Brain microvascular endothelial cell (primary cell): Measurements from ENCODE around the gene PDXK.

Experiments used
- DNase-seq: peaks from one replicate; pipeline ENCODE4 v3.0.0-alpha.2; 2020
- H3K27ac ChIP-seq: fragments of 250-450 bp; sonication (Bioruptor Pico); 2 replicates; pipeline ENCODE4 v1.5.1; 2020; ENCODE audit warnings: mild to moderate bottlenecking, moderate library complexity
- H3K27me3 ChIP-seq: fragments of 250-450 bp; sonication (Bioruptor Pico); replicated peaks from 2 replicates; pipeline ENCODE4 v1.5.1; 2020; ENCODE audit warnings: mild to moderate bottlenecking
- H3K36me3 ChIP-seq: fragments of 250-450 bp; sonication (Bioruptor Pico); replicated peaks from 2 replicates; pipeline ENCODE4 v1.5.1; 2020; ENCODE audit warnings: mild to moderate bottlenecking
- H3K4me3 ChIP-seq: 2 replicates; pipeline ENCODE4 v1.5.1; 2011; ENCODE audit warnings: low read depth, mild to moderate bottlenecking, control low read depth, low read length, moderate library complexity
- in situ Hi-C: cut with HindIII; loops from 2 replicates; pipeline ENCODE4 v1.10.0; 2017; ENCODE audit warnings: low sequenced_read_pairs, low pct_ligation_motif_present
- TF ChIP-seq, protein P1 (sequence below): IDR thresholded peaks from 2 replicates; pipeline ENCODE4 v1.5.1; 2011; ENCODE audit warnings: low read depth, mild to moderate bottlenecking, moderate library complexity, low read length, control low read depth, inconsistent platforms; ENCODE audit errors: missing control alignments

Gene PDXK

DNA sequence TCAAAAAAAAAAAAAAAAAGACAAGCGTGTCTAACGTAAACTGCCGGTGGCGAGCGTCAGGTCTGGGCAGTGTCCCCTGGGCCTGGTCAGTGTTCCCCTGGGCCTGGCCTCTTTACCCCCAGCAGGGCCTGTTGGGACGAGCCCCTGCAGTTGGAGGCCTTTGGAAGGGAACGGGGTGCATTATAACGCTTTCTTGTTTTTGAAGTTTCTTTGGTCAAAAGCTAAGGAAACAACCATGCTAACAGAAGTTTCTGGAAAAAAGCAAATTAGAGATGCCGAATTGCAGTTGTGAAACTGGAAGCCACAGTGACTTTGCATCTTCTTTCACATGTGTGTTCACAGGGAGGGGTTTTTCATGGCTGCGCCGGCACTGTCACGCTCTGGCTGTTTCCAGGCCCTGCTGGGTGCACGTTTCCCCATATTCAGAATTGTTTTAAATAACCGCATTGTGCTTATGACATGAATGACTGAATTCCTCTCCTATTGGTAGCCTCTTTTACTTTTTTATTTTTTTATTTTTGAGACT lies 86.4 kb downstream of the PDXK start:
- TF ChIP-seq, protein P1, sequence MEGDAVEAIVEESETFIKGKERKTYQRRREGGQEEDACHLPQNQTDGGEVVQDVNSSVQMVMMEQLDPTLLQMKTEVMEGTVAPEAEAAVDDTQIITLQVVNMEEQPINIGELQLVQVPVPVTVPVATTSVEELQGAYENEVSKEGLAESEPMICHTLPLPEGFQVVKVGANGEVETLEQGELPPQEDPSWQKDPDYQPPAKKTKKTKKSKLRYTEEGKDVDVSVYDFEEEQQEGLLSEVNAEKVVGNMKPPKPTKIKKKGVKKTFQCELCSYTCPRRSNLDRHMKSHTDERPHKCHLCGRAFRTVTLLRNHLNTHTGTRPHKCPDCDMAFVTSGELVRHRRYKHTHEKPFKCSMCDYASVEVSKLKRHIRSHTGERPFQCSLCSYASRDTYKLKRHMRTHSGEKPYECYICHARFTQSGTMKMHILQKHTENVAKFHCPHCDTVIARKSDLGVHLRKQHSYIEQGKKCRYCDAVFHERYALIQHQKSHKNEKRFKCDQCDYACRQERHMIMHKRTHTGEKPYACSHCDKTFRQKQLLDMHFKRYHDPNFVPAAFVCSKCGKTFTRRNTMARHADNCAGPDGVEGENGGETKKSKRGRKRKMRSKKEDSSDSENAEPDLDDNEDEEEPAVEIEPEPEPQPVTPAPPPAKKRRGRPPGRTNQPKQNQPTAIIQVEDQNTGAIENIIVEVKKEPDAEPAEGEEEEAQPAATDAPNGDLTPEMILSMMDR = no peak
- Histone ChIP-seq H3K36me3 (peaks cover 43% of the 10 kb centered on the region), H3K4me3 (no peak overlapping the region), H3K27me3 (no peaks in the 10 kb centered on the region), H3K27ac (no peak overlapping the region)
- in situ Hi-C loops = no loop called here
- DNase-seq = no peak

DNA sequence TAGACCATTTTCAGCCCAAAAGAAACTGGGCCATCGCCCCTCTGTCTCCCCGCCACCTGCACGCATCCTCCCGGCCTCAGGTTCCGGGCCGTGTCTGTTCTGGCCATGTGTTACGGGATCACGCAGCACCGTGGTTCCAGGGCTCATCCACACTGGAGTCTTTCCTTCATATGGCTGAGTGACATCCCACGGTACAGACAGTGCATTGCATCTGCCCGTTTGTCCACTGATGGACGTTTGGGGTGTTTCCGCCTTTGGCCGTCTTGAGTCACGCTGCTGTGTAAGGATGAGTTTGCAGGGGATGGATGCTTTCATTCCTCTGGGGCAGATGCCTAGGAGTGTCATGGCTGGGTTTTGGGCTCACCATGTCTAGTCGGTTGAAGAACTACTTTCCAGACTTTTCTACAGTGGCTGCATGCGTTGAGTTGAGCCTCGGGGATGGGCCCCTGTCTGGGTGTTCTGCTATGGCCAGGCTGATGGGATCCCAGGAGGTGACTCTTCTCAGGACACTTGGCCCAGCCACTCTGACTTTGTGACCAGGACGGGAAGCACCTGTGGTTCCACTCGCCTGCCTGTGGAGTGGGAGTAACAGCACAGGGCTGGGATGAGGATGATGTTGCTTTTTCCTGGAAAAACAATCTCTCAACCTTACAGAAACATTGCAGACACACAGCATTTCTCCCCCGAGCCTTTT lies 87.2 kb downstream of the PDXK start:
- Histone ChIP-seq H3K36me3 (peaks cover 34% of the 10 kb centered on the region), H3K4me3 (no peak overlapping the region), H3K27ac (no peak overlapping the region), H3K27me3 (no peaks in the 10 kb centered on the region)
- TF ChIP-seq, protein P1 = no peak
- in situ Hi-C loops = no loop called here
- no peak for DNase-seq

DNA sequence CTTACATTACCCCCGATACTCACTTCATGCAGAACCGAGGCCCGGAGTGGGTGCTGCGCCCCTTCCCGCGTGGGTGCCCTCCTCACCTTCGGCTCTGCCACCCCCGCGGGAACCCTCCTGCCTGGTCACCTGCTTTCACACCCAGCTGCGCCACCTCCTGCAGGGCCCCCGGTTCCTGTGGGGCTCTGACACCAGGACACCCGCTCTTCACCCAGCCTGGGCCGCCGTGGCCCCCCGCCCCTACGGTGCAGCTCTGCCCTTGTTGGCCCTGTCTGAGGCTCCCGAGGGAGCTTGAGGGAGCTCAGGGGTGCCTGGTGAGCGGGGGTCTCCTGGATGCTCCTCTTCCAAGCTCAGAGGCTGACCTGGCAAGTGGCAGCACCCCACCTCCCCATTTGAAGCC lies 89.4 kb downstream of the PDXK start:
- peaks cover 12% of the 10 kb centered on the region for H3K36me3 ChIP-seq
- H3K27me3 ChIP-seq = no peaks in the 10 kb centered on the region
- TF ChIP-seq, protein P1 = no peak
- DNase-seq = no peak
- no peak overlapping the region for H3K4me3 ChIP-seq
- H3K27ac ChIP-seq = no peak overlapping the region
- in situ Hi-C loops = no loop called here

DNA sequence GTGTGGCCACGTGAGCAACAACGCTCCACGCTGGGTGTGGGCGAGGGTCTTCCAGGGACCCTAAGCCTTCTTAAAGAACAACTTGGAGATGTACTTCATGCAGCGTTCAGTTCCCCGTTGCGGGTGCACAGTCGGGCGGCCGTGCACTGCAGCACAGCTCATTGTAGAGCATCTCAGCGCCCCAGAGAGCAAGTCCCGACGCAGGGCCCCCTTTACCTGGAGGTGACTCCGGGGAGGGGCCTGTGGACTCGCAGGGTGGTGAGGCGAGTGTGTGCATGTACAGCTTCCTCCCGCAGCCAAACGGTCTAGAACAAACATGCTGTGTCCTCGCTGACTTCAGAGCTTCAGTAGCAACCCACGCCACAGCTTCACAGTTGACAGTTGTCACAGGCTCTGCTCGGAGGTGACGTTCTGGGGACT lies 89.9 kb downstream of the PDXK start:
- Histone ChIP-seq H3K27ac (no peak overlapping the region), H3K27me3 (no peaks in the 10 kb centered on the region), H3K36me3 (peaks cover 8% of the 10 kb centered on the region), H3K4me3 (no peak overlapping the region)
- in situ Hi-C loops = no loop called here
- no peak for DNase-seq
- TF ChIP-seq, protein P1 = no peak

DNA sequence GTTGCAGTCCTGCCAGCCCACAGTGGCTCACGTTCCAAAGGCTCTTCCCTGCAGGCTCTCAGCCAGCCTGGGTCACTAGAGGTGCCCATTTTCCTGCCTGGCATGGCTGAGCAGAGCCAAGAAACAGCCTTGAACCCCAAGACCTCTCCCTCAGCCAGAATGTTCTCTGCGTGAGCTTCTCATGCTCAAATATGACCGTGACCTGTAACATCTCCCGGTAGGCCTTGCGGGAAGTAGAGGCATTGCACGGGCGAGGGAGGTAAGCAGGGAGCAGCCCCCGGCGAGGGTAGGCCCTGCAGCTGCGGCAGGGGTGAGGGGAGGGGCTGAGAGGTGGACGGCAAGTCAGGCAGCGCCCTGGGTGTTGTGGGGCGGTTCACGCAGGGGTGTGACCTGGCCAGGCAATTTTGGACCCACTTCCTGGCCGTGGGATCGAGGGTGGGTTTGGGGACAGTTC lies 90.4 kb downstream of the PDXK start:
- H3K36me3 ChIP-seq = peaks cover 2% of the 10 kb centered on the region
- H3K4me3 ChIP-seq = no peak overlapping the region
- H3K27me3 ChIP-seq = peaks cover 2% of the 10 kb centered on the region
- DNase-seq = no peak
- TF ChIP-seq, protein P1 = no peak
- in situ Hi-C loops = no loop called here
- H3K27ac ChIP-seq = no peak overlapping the region

DNA sequence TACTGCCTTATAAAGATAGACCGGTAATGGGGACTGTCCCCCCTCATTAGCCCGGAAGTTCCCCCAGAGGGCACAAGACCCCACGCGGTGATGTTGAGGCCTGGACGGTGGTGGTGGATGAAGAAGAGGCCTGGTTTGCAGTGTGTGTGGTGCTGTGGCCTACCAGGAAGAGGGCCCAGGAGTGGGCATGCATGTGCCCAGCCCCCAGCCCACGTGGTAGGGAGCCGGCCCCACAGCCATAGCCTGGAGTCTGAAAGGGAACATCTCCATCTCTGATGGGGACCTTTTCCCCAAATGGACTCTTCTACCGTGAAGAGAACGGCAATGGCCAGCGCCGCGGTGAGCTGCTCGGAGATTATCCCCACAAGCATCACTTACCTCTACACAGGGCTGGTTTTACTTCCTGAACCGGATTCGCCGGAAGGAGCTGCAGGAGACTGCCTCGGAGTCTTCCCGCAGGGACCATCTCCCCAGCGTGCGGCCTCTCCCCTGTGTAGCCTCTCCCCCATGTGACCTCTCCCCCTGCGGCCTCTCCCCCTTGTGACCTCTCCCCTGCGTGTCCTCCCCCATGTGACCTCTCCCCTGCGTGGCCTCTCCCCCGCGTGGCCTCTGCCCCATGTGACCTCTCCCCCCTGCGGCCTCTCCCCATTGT lies 91.0 kb downstream of the PDXK start:
- TF ChIP-seq, protein P1 = no peak
- Histone ChIP-seq H3K27ac (no peak overlapping the region), H3K4me3 (no peak overlapping the region), H3K27me3 (peaks cover 4% of the 10 kb centered on the region), H3K36me3 (no peaks in the 10 kb centered on the region)
- no peak for DNase-seq
- in situ Hi-C loops = no loop called here
